Measurements from ENCODE around the gene MBD3L3. TPM values are rescaled to one million over a fixed set of nuclear protein-coding genes. Genes with fewer than 3 reads are reported as not detected.

MBD3L3 gene
- total and polyA plus RNA-seq, 10 of the 15 experiments (the other 5 are each of a cell fraction or from before 2014, with no cell fraction given): not detected

- WGBS (ENCODE audit: insufficient coverage, insufficient replicate concordance, low lambda C conversion rate, missing lambda C conversion rate): 61% methylated on average over 19 of the region's 19 CpGs
- no peaks in the 10 kb centered on the region for H3K79me2 ChIP-seq (ENCODE audit: control insufficient read depth, insufficient read depth, low read length)
- FAIRE-seq: no peak
- no peak for ATAC-seq
- ChIA-PET SMC1A (ENCODE audit: uncharacterized antibody, unreplicated experiment) (interaction anchor here (0.6 to 2.8 kb wide), 21 partner anchors 31 to 753 kb away, joined by 3 to 41 read pairs (median 4); partner anchors contain the start of genes ARHGEF18 and TRAPPC5), RAD21 (ENCODE audit: unreplicated experiment) (interaction anchor here (0.8 to 3.3 kb wide), 21 partner anchors 99 to 842 kb away, joined by 3 to 22 read pairs (median 5); partner anchors contain the start of genes ARHGEF18, TIMM44 and TRAPPC5), POLR2A (interaction anchor here (0.5 to 1.6 kb wide), 3 partner anchors 32 to 617 kb away, joined by 3 to 4 read pairs (median 3); partner anchors contain the start of gene ZNF557), CTCF (interaction anchor here (0.7 to 5.7 kb wide), 30 partner anchors 10 to 843 kb away, joined by 3 to 62 read pairs (median 6); partner anchors contain the start of genes ARHGEF18, MCOLN1, TIMM44 and TRAPPC5)
- peaks cover 15% of the 10 kb centered on the region for H3K4me1 ChIP-seq (ENCODE audit: control insufficient read depth, insufficient read depth, low read length)
- no peak for DNase-seq (ENCODE audit: low read depth, low spot score)
- no peaks in the 10 kb centered on the region for H3K36me3 ChIP-seq (ENCODE audit: control insufficient read depth in 2 of 2, insufficient read depth in 2 of 2, low read length in 1 of 2)
- no peak for TF ChIP-seq POLR2AphosphoS5 (IDR thresholded peaks at IDR 0.05; ENCODE audit: low read length)
- no peak for TF ChIP-seq USF1 (IDR thresholded peaks at IDR 0.05; ENCODE audit: borderline replicate concordance, extremely low read length, insufficient read depth, low read depth, low read length)
- TF ChIP-seq TCF3 (IDR thresholded peaks at IDR 0.05; ENCODE audit: borderline replicate concordance, insufficient read depth, low read depth, low read length): no peak
- TF ChIP-seq ZNF207 (IDR thresholded peaks at IDR 0.05; ENCODE audit: borderline replicate concordance): no peak
- no peaks in the 10 kb centered on the region for H4K20me1 ChIP-seq (ENCODE audit: control insufficient read depth, insufficient read depth)
- no peak overlapping the region for H3K4me2 ChIP-seq (ENCODE audit: control insufficient read depth, insufficient read depth)
- no peak overlapping the region for H3K9ac ChIP-seq (ENCODE audit: control insufficient read depth, insufficient read depth, low read length)
- intact Hi-C loops (cut with micrococcal nuclease; ENCODE audit: unreplicated experiment): loop anchor here (1.0 to 5.0 kb wide), 4 partner anchors 47 to 706 kb away; no protein-coding TSS in a partner anchor
- no peak overlapping the region for H2AFZ ChIP-seq (ENCODE audit: control insufficient read depth, low read depth, low read length)
- H3K9me3 ChIP-seq (replicated peaks; ENCODE audit: control insufficient read depth, insufficient read depth, low read length): no peaks in the 10 kb centered on the region; the same call in 1 of the 3 replicates
- H3K27ac ChIP-seq (ENCODE audit: control insufficient read depth, insufficient read depth): no peak overlapping the region
- in situ Hi-C loops (cut with MboI): loop anchor here (5.0 kb wide), 1 partner anchor 241 kb away; no protein-coding TSS in a partner anchor
- BruUV-seq (replicated peaks): no TSS peak
- H3K27me3 ChIP-seq (replicated peaks in 1 of 2; ENCODE audit: control insufficient read depth in 2 of 2, insufficient read depth in 2 of 2, low read length in 1 of 2): no peaks in the 10 kb centered on the region
- H3K4me3 ChIP-seq: no peak overlapping the region
Observed at GRCh38 chr19:7101498-7102253, 43.2 kb upstream of the MBD3L3 start.

Data from GM12878 (cell line).